Activated T-cell treated with anti-CD3 and anti-CD28 coated beads, Interleukin-2, amount 50 U/mL, for 72 hours (primary cell): Measurements from ENCODE around the gene SLC35A3. TPM values are rescaled to one million over a fixed set of nuclear protein-coding genes. Genes with fewer than 3 reads are reported as not detected.

Source experiments
- ATAC-seq, 2 donors: fragments of 150-1000 bp; cut with Tn5 transposase; replicated peaks in 1 of 2; 2 replicates each; pipeline ENCODE4 v1.10.0; 2021; ENCODE audit warnings: moderate library complexity in 2 of 2, mild to moderate bottlenecking in 1 of 2
- DNase-seq, 2 donors: peaks; one replicate each; pipeline ENCODE4 v3.0.0; 2021 to 2022; ENCODE audit warnings: mixed read lengths in 1 of 2
- H3K27ac Mint-ChIP-seq: one replicate; pipeline ENCODE4 v1.8.0; 2022; ENCODE audit warnings: mild to moderate bottlenecking, moderate library complexity, mixed read lengths
- H3K27me3 Mint-ChIP-seq: one replicate; pipeline ENCODE4 v1.8.0; 2022; ENCODE audit warnings: low read depth, mixed read lengths
- H3K36me3 Mint-ChIP-seq, 2 donors: one replicate each; pipeline ENCODE4 v1.8.0; 2022; ENCODE audit warnings: mixed read lengths in 2 of 2, mild to moderate bottlenecking in 1 of 2; ENCODE audit not compliant: insufficient read depth in 2 of 2
- H3K4me1 Mint-ChIP-seq: one replicate; pipeline ENCODE4 v1.8.0; 2022; ENCODE audit warnings: low read depth, mixed read lengths
- H3K4me3 Mint-ChIP-seq, 2 donors: one replicate each; pipeline ENCODE4 v1.8.0; 2022; ENCODE audit warnings: mild to moderate bottlenecking in 2 of 2, mixed read lengths in 2 of 2, moderate library complexity in 2 of 2
- H3K9me3 Mint-ChIP-seq, 2 donors: one replicate each; pipeline ENCODE4 v1.8.0; 2022; ENCODE audit warnings: mixed read lengths in 2 of 2
- total RNA-seq, 2 donors: library from RNA; stranded (reverse); gene quantifications; one replicate each; pipeline ENCODE4 v1.2.3, GENCODE V29; 2022

Gene SLC35A3
- total RNA-seq, 2 donors from 2014 or later, result 17.2 to 19.2 TPM

GRCh38 chr1:100019220-100019619, 49.4 kb downstream of the SLC35A3 start:
- Mint-ChIP-seq H3K4me3 (no peak overlapping the region), H3K4me1 (no peaks in the 10 kb centered on the region), H3K36me3 (peaks cover 0 to 1% of the 10 kb centered on the region in 2 donors), H3K27ac (no peak overlapping the region), H3K9me3 (no peaks in the 10 kb centered on the region), H3K27me3 (no peaks in the 10 kb centered on the region)
- ATAC-seq (no peak), DNase-seq (no peak)

GRCh38 chr1:100023482-100023881, 53.7 kb downstream of the SLC35A3 start:
- Mint-ChIP-seq H3K4me3 (no peak overlapping the region), H3K27me3 (no peaks in the 10 kb centered on the region), H3K9me3 (no peaks in the 10 kb centered on the region), H3K27ac (no peak overlapping the region), H3K36me3 (no peaks in the 10 kb centered on the region), H3K4me1 (peaks cover 4% of the 10 kb centered on the region)
- DNase-seq (no peak), ATAC-seq (no peak)

GRCh38 chr1:100027212-100027611, 57.4 kb downstream of the SLC35A3 start:
- Mint-ChIP-seq H3K9me3 (no peaks in the 10 kb centered on the region), H3K4me1 (peaks cover 13% of the 10 kb centered on the region), H3K36me3 (no peaks in the 10 kb centered on the region), H3K27me3 (no peaks in the 10 kb centered on the region), H3K27ac (no peak overlapping the region), H3K4me3 (no peak overlapping the region)
- DNase-seq, result no peak
- no peak for ATAC-seq

- H3K9me3 Mint-ChIP-seq, result no peaks in the 10 kb centered on the region
- H3K27me3 Mint-ChIP-seq, result no peaks in the 10 kb centered on the region
- peak overlapping the region; percentile 90 for H3K27ac Mint-ChIP-seq
- DNase-seq, result no peak
- peak overlapping the region in 1 of 2 donors; percentile 48 for H3K4me3 Mint-ChIP-seq
- peaks cover 13% of the 10 kb centered on the region for H3K4me1 Mint-ChIP-seq
- H3K36me3 Mint-ChIP-seq, result no peaks in the 10 kb centered on the region
- ATAC-seq, result peak; percentile 92 to 98
Measured at GRCh38 chr1:100028765-100029164, 59.0 kb downstream of the SLC35A3 start.

GRCh38 chr1:100034470-100034869, 64.7 kb downstream of the SLC35A3 start:
- H3K9me3 Mint-ChIP-seq, result no peaks in the 10 kb centered on the region
- peaks cover 14 to 15% of the 10 kb centered on the region in 2 donors for H3K36me3 Mint-ChIP-seq
- no peaks in the 10 kb centered on the region for H3K27me3 Mint-ChIP-seq
- DNase-seq (no peak), ATAC-seq (no peak)
- peak overlapping the region; percentile 94 for H3K27ac Mint-ChIP-seq
- peak overlapping the region in 1 of 2 donors; percentile 32 for H3K4me3 Mint-ChIP-seq
- peaks cover 35% of the 10 kb centered on the region for H3K4me1 Mint-ChIP-seq

GRCh38 chr1:100035214-100035613, 65.4 kb downstream of the SLC35A3 start:
- H3K36me3 Mint-ChIP-seq, result peaks cover 14 to 15% of the 10 kb centered on the region in 2 donors
- H3K27me3 Mint-ChIP-seq, result no peaks in the 10 kb centered on the region
- DNase-seq (no peak), ATAC-seq (no peak)
- peak overlapping the region; percentile 76 for H3K27ac Mint-ChIP-seq
- peak overlapping the region; percentile 67 to 83 for H3K4me3 Mint-ChIP-seq
- peaks cover 42% of the 10 kb centered on the region for H3K4me1 Mint-ChIP-seq
- no peaks in the 10 kb centered on the region for H3K9me3 Mint-ChIP-seq

GRCh38 chr1:100036718-100037655, 67.2 kb downstream of the SLC35A3 start:
- Mint-ChIP-seq H3K27me3 (no peaks in the 10 kb centered on the region), H3K9me3 (no peaks in the 10 kb centered on the region), H3K36me3 (peaks cover 14 to 15% of the 10 kb centered on the region in 2 donors), H3K4me3 (peak overlapping the region; percentile 87 to 97), H3K4me1 (peaks cover 55% of the 10 kb centered on the region), H3K27ac (peak overlapping the region; percentile 98)
- ATAC-seq, result no peak
- DNase-seq, result no peak

GRCh38 chr1:100037656-100037926, 67.8 kb downstream of the SLC35A3 start:
- H3K9me3 Mint-ChIP-seq, result no peaks in the 10 kb centered on the region
- H3K27me3 Mint-ChIP-seq, result no peaks in the 10 kb centered on the region
- peak overlapping the region; percentile 98 for H3K27ac Mint-ChIP-seq
- no peak for ATAC-seq
- H3K4me3 Mint-ChIP-seq, result peak overlapping the region; percentile 87 to 97
- H3K36me3 Mint-ChIP-seq, result peaks cover 14 to 15% of the 10 kb centered on the region in 2 donors
- peaks cover 61% of the 10 kb centered on the region for H3K4me1 Mint-ChIP-seq
- DNase-seq, result no peak

GRCh38 chr1:100037927-100038659, 68.3 kb downstream of the SLC35A3 start:
- peak overlapping the region; percentile 98 for H3K27ac Mint-ChIP-seq
- peak overlapping the region; percentile 87 to 97 for H3K4me3 Mint-ChIP-seq
- H3K9me3 Mint-ChIP-seq, result no peaks in the 10 kb centered on the region
- peaks cover 14 to 16% of the 10 kb centered on the region in 2 donors for H3K36me3 Mint-ChIP-seq
- no peaks in the 10 kb centered on the region for H3K27me3 Mint-ChIP-seq
- peak; percentile 82 to 83 for ATAC-seq
- peak; percentile 93 to 94 for DNase-seq
- peaks cover 66% of the 10 kb centered on the region for H3K4me1 Mint-ChIP-seq

GRCh38 chr1:100038660-100039287, 69.0 kb downstream of the SLC35A3 start:
- Mint-ChIP-seq H3K36me3 (peaks cover 16 to 17% of the 10 kb centered on the region in 2 donors), H3K4me3 (peak overlapping the region; percentile 87 to 97), H3K27ac (peak overlapping the region; percentile 98), H3K27me3 (no peaks in the 10 kb centered on the region), H3K4me1 (peaks cover 73% of the 10 kb centered on the region), H3K9me3 (no peaks in the 10 kb centered on the region)
- DNase-seq (peak; percentile 88 to 93), ATAC-seq (peak; percentile 78 to 81)

GRCh38 chr1:100039591-100039990, 69.8 kb downstream of the SLC35A3 start:
- Mint-ChIP-seq H3K4me1 (peaks cover 77% of the 10 kb centered on the region), H3K36me3 (peaks cover 18 to 19% of the 10 kb centered on the region in 2 donors), H3K27ac (peak overlapping the region; percentile 98), H3K4me3 (peak overlapping the region; percentile 87 to 97), H3K27me3 (no peaks in the 10 kb centered on the region), H3K9me3 (peaks cover 0 to 2% of the 10 kb centered on the region in 2 donors)
- no peak for DNase-seq
- ATAC-seq, result no peak

GRCh38 chr1:100045206-100045605, 75.4 kb downstream of the SLC35A3 start:
- H3K36me3 Mint-ChIP-seq, result peaks cover 15 to 19% of the 10 kb centered on the region in 2 donors
- peak overlapping the region; percentile 77 for H3K27ac Mint-ChIP-seq

More at GRCh38 chr1:100045206-100045605, 75.4 kb downstream of the SLC35A3 start:
- Mint-ChIP-seq H3K27me3 (no peaks in the 10 kb centered on the region), H3K4me1 (peaks cover 98% of the 10 kb centered on the region), H3K9me3 (peaks cover 0 to 2% of the 10 kb centered on the region in 2 donors), H3K4me3 (peak overlapping the region in 1 of 2 donors; percentile 64)
- DNase-seq, result no peak
- ATAC-seq, result no peak
